ENCODE measurements around the gene ZNF787.

ZNF787 gene

DNA sequence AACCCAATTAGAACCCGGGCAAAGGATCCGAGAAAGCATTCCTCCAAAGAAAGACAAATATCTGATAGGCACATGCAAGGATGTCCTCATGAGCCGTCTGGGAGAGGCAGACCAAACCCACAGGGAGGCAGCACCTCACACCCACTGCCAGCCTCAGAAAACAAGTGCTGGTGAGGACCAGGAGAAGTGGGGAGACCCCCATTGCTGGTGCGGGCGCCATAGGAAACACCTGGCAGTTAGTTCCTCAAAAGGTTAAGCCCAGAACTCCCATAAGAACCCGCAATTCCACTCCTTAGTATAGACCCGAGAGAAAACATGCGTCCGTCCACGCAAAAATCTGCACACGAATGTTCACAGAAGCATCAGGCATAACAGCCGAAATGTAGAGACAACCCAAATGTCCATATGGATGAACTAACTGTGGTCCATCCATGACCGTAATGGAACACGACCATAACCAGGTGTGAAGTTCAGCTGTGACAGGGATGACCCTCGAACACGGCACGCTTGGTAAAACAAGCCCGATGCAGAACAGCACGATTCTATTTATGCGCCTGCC, 7.9 kb downstream of the ZNF787 start:
- Histone ChIP-seq H3K4me3 (ENCODE audit: low read length, poor library complexity, severe bottlenecking) (no peak overlapping the region), H2AFZ (ENCODE audit: low read length) (no peak overlapping the region), H3K27me3 (ENCODE audit: insufficient read depth, low read length, poor library complexity, severe bottlenecking) (no peaks in the 10 kb centered on the region), H3K4me2 (ENCODE audit: low read depth, low read length, poor library complexity, severe bottlenecking) (no peak overlapping the region), H3K79me2 (ENCODE audit: insufficient read depth, low read length) (peaks cover 98% of the 10 kb centered on the region), H4K20me1 (ENCODE audit: insufficient read depth, low read length, poor library complexity, severe bottlenecking) (peaks cover 62% of the 10 kb centered on the region), H3F3A (ENCODE audit: low read depth) (no peaks in the 10 kb centered on the region), H3K9ac (ENCODE audit: low read depth, low read length, poor library complexity, severe bottlenecking) (no peak overlapping the region), H3K9me2 (replicated peaks; ENCODE audit: low read depth, low read length) (no peaks in the 10 kb centered on the region), H3K36me3 (ENCODE audit: insufficient read depth, low read length) (no peaks in the 10 kb centered on the region; the same call in 1 of the 2 replicates), H3K4me1 (ENCODE audit: insufficient read depth, low read length, poor library complexity, severe bottlenecking) (peaks cover 2% of the 10 kb centered on the region), H3K9me3 (ENCODE audit: insufficient read depth, low read depth, low read length) (no peaks in the 10 kb centered on the region)
- no peak for TF ChIP-seq EZH2phosphoT487 (IDR thresholded peaks at IDR 0.05; ENCODE audit: borderline replicate concordance)
- TF ChIP-seq CTCF (conservative IDR thresholded peaks at IDR 0.05; ENCODE audit: low read length), result no peak

DNA sequence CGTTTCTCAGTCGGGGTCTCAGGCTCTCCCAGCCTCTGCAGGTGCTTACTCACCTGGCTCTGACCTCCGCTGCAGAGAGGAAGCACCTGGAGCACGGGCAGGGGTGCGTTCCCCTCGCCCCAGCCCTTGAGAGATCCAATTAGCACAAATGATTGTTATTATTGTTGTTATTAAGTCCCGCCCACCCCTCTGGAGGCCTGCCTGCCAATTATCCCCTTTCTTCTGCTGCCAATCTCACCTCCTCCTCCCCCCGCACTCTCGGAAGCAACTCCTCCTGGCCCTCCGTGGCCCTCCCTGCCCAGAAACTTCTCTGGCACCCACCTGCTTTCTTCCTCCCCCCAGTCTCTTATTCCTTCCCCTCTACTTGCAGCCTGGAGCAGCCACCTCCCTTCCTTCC, 8.8 kb downstream of the ZNF787 start:
- no peaks in the 10 kb centered on the region for H3K9me2 ChIP-seq (replicated peaks; ENCODE audit: low read depth, low read length)
- no peak overlapping the region for H3K4me3 ChIP-seq (ENCODE audit: low read length, poor library complexity, severe bottlenecking)
- TF ChIP-seq EZH2phosphoT487 (IDR thresholded peaks at IDR 0.05; ENCODE audit: borderline replicate concordance) (no peak), CTCF (conservative IDR thresholded peaks at IDR 0.05; ENCODE audit: low read length) (no peak)
- no peaks in the 10 kb centered on the region; the same call in 1 of the 2 replicates for H3K36me3 ChIP-seq (ENCODE audit: insufficient read depth, low read length)
- H4K20me1 ChIP-seq (ENCODE audit: insufficient read depth, low read length, poor library complexity, severe bottlenecking), result peaks cover 63% of the 10 kb centered on the region
- H3F3A ChIP-seq (ENCODE audit: low read depth), result no peaks in the 10 kb centered on the region
- no peaks in the 10 kb centered on the region for H3K4me1 ChIP-seq (ENCODE audit: insufficient read depth, low read length, poor library complexity, severe bottlenecking)
- no peak overlapping the region for H2AFZ ChIP-seq (ENCODE audit: low read length)
- no peaks in the 10 kb centered on the region for H3K27me3 ChIP-seq (ENCODE audit: insufficient read depth, low read length, poor library complexity, severe bottlenecking)
- H3K79me2 ChIP-seq (ENCODE audit: insufficient read depth, low read length), result peaks cover 98% of the 10 kb centered on the region
- no peaks in the 10 kb centered on the region for H3K9me3 ChIP-seq (ENCODE audit: insufficient read depth, low read depth, low read length)
- H3K4me2 ChIP-seq (ENCODE audit: low read depth, low read length, poor library complexity, severe bottlenecking), result no peak overlapping the region
- no peak overlapping the region for H3K9ac ChIP-seq (ENCODE audit: low read depth, low read length, poor library complexity, severe bottlenecking)

DNA sequence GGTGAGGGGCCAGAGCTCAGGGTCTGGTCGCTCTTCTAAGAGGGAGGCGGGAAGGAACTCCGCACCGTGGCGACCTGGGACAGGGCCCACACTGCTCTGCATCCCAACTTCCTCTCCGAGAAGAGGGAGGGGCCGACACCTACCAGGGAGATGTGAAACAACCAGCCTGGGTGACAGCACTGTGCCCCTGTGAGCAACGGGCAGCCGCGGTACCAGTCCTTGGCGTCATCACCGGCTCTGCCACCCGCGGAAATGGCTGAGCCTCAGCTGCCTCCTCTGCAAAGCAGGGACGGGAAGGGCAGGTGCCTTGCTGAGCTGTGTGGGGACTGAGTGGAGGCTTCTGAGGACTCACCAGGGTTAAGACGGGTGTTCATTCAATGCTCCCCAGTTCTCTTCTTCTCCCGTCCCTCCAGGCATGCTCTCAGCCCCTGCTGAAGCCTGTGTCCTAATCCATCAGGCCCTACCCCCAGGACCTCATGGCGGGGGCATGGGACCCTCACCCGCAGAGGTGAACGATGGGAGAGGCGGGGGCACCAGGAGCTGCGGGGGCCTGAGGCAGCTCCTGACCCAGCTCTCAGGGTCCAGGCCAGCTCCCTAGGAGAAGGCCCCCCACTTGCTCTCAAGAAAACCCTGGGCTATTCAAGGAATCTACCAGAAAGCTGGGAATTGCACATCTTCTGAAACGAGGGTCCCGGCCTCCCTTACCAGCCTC, 9.3 kb downstream of the ZNF787 start:
- H3K9me3 ChIP-seq (ENCODE audit: insufficient read depth, low read depth, low read length), result no peaks in the 10 kb centered on the region
- H2AFZ ChIP-seq (ENCODE audit: low read length), result no peak overlapping the region
- peaks cover 62% of the 10 kb centered on the region for H4K20me1 ChIP-seq (ENCODE audit: insufficient read depth, low read length, poor library complexity, severe bottlenecking)
- H3K27me3 ChIP-seq (ENCODE audit: insufficient read depth, low read length, poor library complexity, severe bottlenecking), result no peaks in the 10 kb centered on the region
- no peak overlapping the region for H3K4me2 ChIP-seq (ENCODE audit: low read depth, low read length, poor library complexity, severe bottlenecking)
- H3K9me2 ChIP-seq (replicated peaks; ENCODE audit: low read depth, low read length), result no peaks in the 10 kb centered on the region
- no peaks in the 10 kb centered on the region for H3F3A ChIP-seq (ENCODE audit: low read depth)
- peaks cover 98% of the 10 kb centered on the region for H3K79me2 ChIP-seq (ENCODE audit: insufficient read depth, low read length)
- H3K4me1 ChIP-seq (ENCODE audit: insufficient read depth, low read length, poor library complexity, severe bottlenecking), result no peaks in the 10 kb centered on the region
- TF ChIP-seq EZH2phosphoT487 (IDR thresholded peaks at IDR 0.05; ENCODE audit: borderline replicate concordance), result no peak
- TF ChIP-seq CTCF (conservative IDR thresholded peaks at IDR 0.05; ENCODE audit: low read length), result no peak
- H3K36me3 ChIP-seq (ENCODE audit: insufficient read depth, low read length), result no peaks in the 10 kb centered on the region; the same call in 1 of the 2 replicates
- H3K9ac ChIP-seq (ENCODE audit: low read depth, low read length, poor library complexity, severe bottlenecking), result no peak overlapping the region
- H3K4me3 ChIP-seq (ENCODE audit: low read length, poor library complexity, severe bottlenecking), result no peak overlapping the region

All from Loucy (cell line).